A673 (cell line): ENCODE measurements around the gene VANGL1.

Experiments
- CTCF ChIP-seq: fragments of 300-800, 200-600 bp; sonication (generic); conservative IDR thresholded peaks from 2 replicates; pipeline ENCODE4 v1.5.1; 2017; ENCODE audit warnings: low read depth, mild to moderate bottlenecking, antibody characterized with exemption, low read length, moderate library complexity, mixed read lengths
- EZH2 ChIP-seq: fragments of 200-600 bp; sonication (generic); IDR thresholded peaks from 2 replicates; pipeline ENCODE4 v1.6.1; 2017; ENCODE audit warnings: borderline replicate concordance, low read depth, mild to moderate bottlenecking, mixed read lengths, antibody characterized with exemption, low read length; ENCODE audit not compliant: poor library complexity, severe bottlenecking

- no peak for TF ChIP-seq EZH2
- TF ChIP-seq CTCF: no peak
Measured at GRCh38 chr1:115647507-115647906, 5.7 kb downstream of the VANGL1 start.
